Measurements from ENCODE around the gene RDX.

The RDX gene

GRCh38 chr11:110279881-110280280 lies 16.5 kb downstream of the RDX start:
- Histone ChIP-seq H3K9me3 (ENCODE audit: control insufficient read depth, insufficient read depth, low read length) (no peaks in the 10 kb centered on the region), H3K27me3 (ENCODE audit: control insufficient read depth, low read length) (no peaks in the 10 kb centered on the region), H3K79me2 (ENCODE audit: control insufficient read depth, low read length) (no peaks in the 10 kb centered on the region), H3K4me2 (ENCODE audit: low read length) (no peak overlapping the region), H3K36me3 (ENCODE audit: control insufficient read depth, low read length) (no peaks in the 10 kb centered on the region), H3K27ac (ENCODE audit: low read depth, low read length) (no peak overlapping the region), H3K9me2 (replicated peaks; ENCODE audit: control insufficient read depth, low read length) (no peaks in the 10 kb centered on the region), H3K4me1 (ENCODE audit: control insufficient read depth, low read length) (no peaks in the 10 kb centered on the region), H4K20me1 (ENCODE audit: control insufficient read depth, insufficient read depth, low read depth, low read length) (no peaks in the 10 kb centered on the region), H3K4me3 (ENCODE audit: low read length) (no peak overlapping the region), H3F3A (ENCODE audit: control insufficient read depth, insufficient read depth) (no peaks in the 10 kb centered on the region)
- no peak for TF ChIP-seq EZH2phosphoT487 (IDR thresholded peaks at IDR 0.05; ENCODE audit: borderline replicate concordance, low read length)
- TF ChIP-seq, protein P1, sequence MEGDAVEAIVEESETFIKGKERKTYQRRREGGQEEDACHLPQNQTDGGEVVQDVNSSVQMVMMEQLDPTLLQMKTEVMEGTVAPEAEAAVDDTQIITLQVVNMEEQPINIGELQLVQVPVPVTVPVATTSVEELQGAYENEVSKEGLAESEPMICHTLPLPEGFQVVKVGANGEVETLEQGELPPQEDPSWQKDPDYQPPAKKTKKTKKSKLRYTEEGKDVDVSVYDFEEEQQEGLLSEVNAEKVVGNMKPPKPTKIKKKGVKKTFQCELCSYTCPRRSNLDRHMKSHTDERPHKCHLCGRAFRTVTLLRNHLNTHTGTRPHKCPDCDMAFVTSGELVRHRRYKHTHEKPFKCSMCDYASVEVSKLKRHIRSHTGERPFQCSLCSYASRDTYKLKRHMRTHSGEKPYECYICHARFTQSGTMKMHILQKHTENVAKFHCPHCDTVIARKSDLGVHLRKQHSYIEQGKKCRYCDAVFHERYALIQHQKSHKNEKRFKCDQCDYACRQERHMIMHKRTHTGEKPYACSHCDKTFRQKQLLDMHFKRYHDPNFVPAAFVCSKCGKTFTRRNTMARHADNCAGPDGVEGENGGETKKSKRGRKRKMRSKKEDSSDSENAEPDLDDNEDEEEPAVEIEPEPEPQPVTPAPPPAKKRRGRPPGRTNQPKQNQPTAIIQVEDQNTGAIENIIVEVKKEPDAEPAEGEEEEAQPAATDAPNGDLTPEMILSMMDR (IDR thresholded peaks at IDR 0.05; ENCODE audit: low read depth, low read length, poor library complexity, severe bottlenecking): no peak

GRCh38 chr11:110272919-110273318 lies 23.5 kb downstream of the RDX start:
- TF ChIP-seq EZH2phosphoT487 (IDR thresholded peaks at IDR 0.05; ENCODE audit: borderline replicate concordance, low read length): no peak
- TF ChIP-seq, protein P1 (IDR thresholded peaks at IDR 0.05; ENCODE audit: low read depth, low read length, poor library complexity, severe bottlenecking): no peak
- Histone ChIP-seq H3K79me2 (ENCODE audit: control insufficient read depth, low read length) (no peaks in the 10 kb centered on the region), H3F3A (ENCODE audit: control insufficient read depth, insufficient read depth) (no peaks in the 10 kb centered on the region), H3K9me2 (replicated peaks; ENCODE audit: control insufficient read depth, low read length) (no peaks in the 10 kb centered on the region), H3K4me3 (ENCODE audit: low read length) (no peak overlapping the region), H3K9me3 (ENCODE audit: control insufficient read depth, insufficient read depth, low read length) (no peaks in the 10 kb centered on the region), H3K36me3 (ENCODE audit: control insufficient read depth, low read length) (no peaks in the 10 kb centered on the region), H3K27ac (ENCODE audit: low read depth, low read length) (no peak overlapping the region), H3K4me1 (ENCODE audit: control insufficient read depth, low read length) (no peaks in the 10 kb centered on the region), H3K4me2 (ENCODE audit: low read length) (no peak overlapping the region), H3K27me3 (ENCODE audit: control insufficient read depth, low read length) (no peaks in the 10 kb centered on the region), H4K20me1 (ENCODE audit: control insufficient read depth, insufficient read depth, low read depth, low read length) (no peaks in the 10 kb centered on the region)

- Histone ChIP-seq H3F3A (ENCODE audit: control insufficient read depth, insufficient read depth) (no peaks in the 10 kb centered on the region), H3K4me1 (ENCODE audit: control insufficient read depth, low read length) (no peaks in the 10 kb centered on the region), H3K4me3 (ENCODE audit: low read length) (no peak overlapping the region), H3K36me3 (ENCODE audit: control insufficient read depth, low read length) (no peaks in the 10 kb centered on the region), H3K27me3 (ENCODE audit: control insufficient read depth, low read length) (no peaks in the 10 kb centered on the region), H3K9me2 (replicated peaks; ENCODE audit: control insufficient read depth, low read length) (no peaks in the 10 kb centered on the region), H3K9me3 (ENCODE audit: control insufficient read depth, insufficient read depth, low read length) (no peaks in the 10 kb centered on the region), H3K27ac (ENCODE audit: low read depth, low read length) (no peak overlapping the region), H3K79me2 (ENCODE audit: control insufficient read depth, low read length) (no peaks in the 10 kb centered on the region), H4K20me1 (ENCODE audit: control insufficient read depth, insufficient read depth, low read depth, low read length) (no peaks in the 10 kb centered on the region), H3K4me2 (ENCODE audit: low read length) (no peak overlapping the region)
- TF ChIP-seq, protein P1 (IDR thresholded peaks at IDR 0.05; ENCODE audit: low read depth, low read length, poor library complexity, severe bottlenecking): no peak
- no peak for TF ChIP-seq EZH2phosphoT487 (IDR thresholded peaks at IDR 0.05; ENCODE audit: borderline replicate concordance, low read length)
Measured at GRCh38 chr11:110269996-110270395, 26.4 kb downstream of the RDX start.

- H3F3A ChIP-seq (ENCODE audit: control insufficient read depth, insufficient read depth): no peaks in the 10 kb centered on the region
- no peaks in the 10 kb centered on the region for H4K20me1 ChIP-seq (ENCODE audit: control insufficient read depth, insufficient read depth, low read depth, low read length)
- H3K27me3 ChIP-seq (ENCODE audit: control insufficient read depth, low read length): no peaks in the 10 kb centered on the region
- H3K9me3 ChIP-seq (ENCODE audit: control insufficient read depth, insufficient read depth, low read length): no peaks in the 10 kb centered on the region
- TF ChIP-seq EZH2phosphoT487 (IDR thresholded peaks at IDR 0.05; ENCODE audit: borderline replicate concordance, low read length): no peak
- TF ChIP-seq, protein P1 (IDR thresholded peaks at IDR 0.05; ENCODE audit: low read depth, low read length, poor library complexity, severe bottlenecking): no peak
- no peaks in the 10 kb centered on the region for H3K79me2 ChIP-seq (ENCODE audit: control insufficient read depth, low read length)
- H3K36me3 ChIP-seq (ENCODE audit: control insufficient read depth, low read length): no peaks in the 10 kb centered on the region
- H3K27ac ChIP-seq (ENCODE audit: low read depth, low read length): no peak overlapping the region
- H3K9me2 ChIP-seq (replicated peaks; ENCODE audit: control insufficient read depth, low read length): no peaks in the 10 kb centered on the region
- no peaks in the 10 kb centered on the region for H3K4me1 ChIP-seq (ENCODE audit: control insufficient read depth, low read length)
- no peak overlapping the region for H3K4me3 ChIP-seq (ENCODE audit: low read length)
- no peak overlapping the region for H3K4me2 ChIP-seq (ENCODE audit: low read length)
Measured at GRCh38 chr11:110268441-110268840, 28.0 kb downstream of the RDX start.

Measured in DOHH2 (cell line).